Karpas-422 (cell line): Measurements from ENCODE around the gene EPS8. TPM values are rescaled to one million over a fixed set of nuclear protein-coding genes. Genes with fewer than 3 reads are reported as not detected.
"Not testable (repeated sequence)": the region's sequence is repeated elsewhere in the genome, so short reads cannot be mapped to it uniquely, and the experiment has no call there.

ENCODE experiments used
- DNase-seq: peaks from one replicate; pipeline ENCODE4 v3.0.0-alpha.2; 2015
- H2AFZ ChIP-seq: fragments of 200-600 bp; sonication (generic); 2 replicates; pipeline ENCODE4 v1.6.1; 2014; ENCODE audit warnings: antibody characterized with exemption, low read length, mixed read lengths
- H3K27ac ChIP-seq: fragments of 200-600 bp; sonication (generic); 2 replicates; pipeline ENCODE4 v1.5.1; 2014; ENCODE audit warnings: mild to moderate bottlenecking, low read length, moderate library complexity
- H3K27me3 ChIP-seq: fragments of 200-600 bp; sonication (generic); 2 replicates; pipeline ENCODE4 v1.6.1; 2014; ENCODE audit warnings: low read length, mixed read lengths
- H3K36me3 ChIP-seq: fragments of 200-600 bp; sonication (generic); 2 replicates; pipeline ENCODE4 v1.6.1; 2014; ENCODE audit warnings: low read length, mixed read lengths; ENCODE audit not compliant: insufficient read depth
- H3K4me1 ChIP-seq: fragments of 200-600 bp; sonication (generic); 2 replicates; pipeline ENCODE4 v1.6.1; 2014; ENCODE audit warnings: mild to moderate bottlenecking, low read length, mixed read lengths
- H3K4me2 ChIP-seq: fragments of 200-600 bp; sonication (generic); 2 replicates; pipeline ENCODE4 v1.6.1; 2014; ENCODE audit warnings: low read length, low read depth, mild to moderate bottlenecking; ENCODE audit not compliant: poor library complexity, severe bottlenecking
- H3K4me3 ChIP-seq: fragments of 200-600 bp; sonication (generic); 2 replicates; pipeline ENCODE4 v1.5.1; 2014; ENCODE audit warnings: mild to moderate bottlenecking, antibody characterized with exemption, low read length, mixed read lengths
- H3K79me2 ChIP-seq: fragments of 200-600 bp; sonication (generic); 2 replicates; pipeline ENCODE4 v1.6.1; 2014; ENCODE audit warnings: mild to moderate bottlenecking, low read length, mixed read lengths
- H3K9ac ChIP-seq: fragments of 200-600 bp; sonication (generic); 2 replicates; pipeline ENCODE4 v1.6.0; 2014; ENCODE audit warnings: low read length
- H3K9me2 ChIP-seq: fragments of 200-600 bp; sonication (generic), shearing (Covaris generic); replicated peaks from 2 replicates; pipeline ENCODE4 v1.6.0; 2014; ENCODE audit warnings: mild to moderate bottlenecking, low read length, moderate library complexity; ENCODE audit not compliant: insufficient read depth
- H3K9me3 ChIP-seq: fragments of 300-700, 200-600 bp; sonication (generic); 2 replicates; pipeline ENCODE4 v1.6.1; 2014; ENCODE audit warnings: low read length, mixed read lengths
- H4K20me1 ChIP-seq: fragments of 200-600 bp; sonication (generic); 2 replicates; pipeline ENCODE4 v1.6.1; 2014; ENCODE audit warnings: mild to moderate bottlenecking, antibody characterized with exemption, low read length, low read depth; ENCODE audit not compliant: insufficient read depth
- total RNA-seq: library from RNA; depleted of rRNA; stranded (reverse); fragments of >200 nt; shearing (Covaris generic); gene quantifications from 2 replicates; pipeline ENCODE4 v1.2.3, GENCODE V29; 2014; ENCODE audit warnings: low replicate concordance

EPS8 gene
- total RNA-seq, 1 experiment from 2014 or later: not detected

DNA sequence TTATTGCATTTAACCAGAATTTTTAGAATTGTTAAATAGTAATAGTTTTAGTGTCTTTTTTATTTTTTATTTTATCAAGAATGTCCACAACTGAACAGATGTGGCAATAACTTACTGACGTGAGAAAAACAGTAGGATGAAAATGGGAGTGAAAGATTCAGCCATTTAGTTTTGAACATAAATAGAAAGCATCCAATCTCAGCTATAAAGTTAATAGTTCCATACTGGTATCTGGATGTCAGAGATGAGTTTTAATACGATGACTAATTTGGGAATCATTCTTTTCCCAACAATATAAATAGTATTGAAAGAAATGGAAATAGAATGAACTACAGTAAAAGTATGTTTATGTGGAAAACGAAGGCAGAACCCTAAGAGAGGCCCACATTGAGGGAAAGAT lies 159.4 kb downstream of the EPS8 start:
- Histone ChIP-seq H2AFZ (no peak overlapping the region), H3K36me3 (no peaks in the 10 kb centered on the region), H3K27me3 (no peaks in the 10 kb centered on the region), H3K9ac (no peak overlapping the region), H3K27ac (no peak overlapping the region), H3K79me2 (no peaks in the 10 kb centered on the region), H3K9me3 (no peaks in the 10 kb centered on the region), H4K20me1 (no peaks in the 10 kb centered on the region), H3K4me2 (peak overlapping the region; percentile 61), H3K9me2 (no peaks in the 10 kb centered on the region), H3K4me1 (peaks cover 18% of the 10 kb centered on the region), H3K4me3 (no peak overlapping the region)
- no peak for DNase-seq

DNA sequence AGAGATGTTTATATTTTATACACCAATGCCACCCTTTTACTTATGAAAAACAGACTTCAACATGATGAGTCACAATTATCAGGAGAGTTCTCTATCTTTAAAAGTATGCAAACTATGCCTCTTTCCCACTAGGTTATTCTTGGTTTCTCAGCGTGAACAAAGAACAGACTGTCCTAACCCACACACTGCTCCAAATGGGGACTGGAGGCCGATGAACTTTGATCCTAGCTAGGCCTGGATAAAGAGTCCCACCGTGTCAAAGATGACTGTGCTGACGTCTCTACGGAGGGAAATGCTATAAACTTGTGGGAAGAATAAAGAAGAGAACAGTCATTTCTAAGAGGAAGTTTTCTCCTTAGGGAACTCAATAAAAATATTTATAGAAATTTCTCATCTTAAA lies 160.1 kb downstream of the EPS8 start:
- 0 out of 2 replicates have a peak overlapping the region, but pooled peaks have one; percentile 27 for H3K4me3 ChIP-seq
- H3K4me2 ChIP-seq: peak overlapping the region; percentile 61
- no peak overlapping the region for H3K27ac ChIP-seq
- peak; percentile 49 for DNase-seq
- no peak overlapping the region for H3K9ac ChIP-seq
- H3K27me3 ChIP-seq: no peaks in the 10 kb centered on the region
- no peaks in the 10 kb centered on the region for H3K9me2 ChIP-seq
- H3K79me2 ChIP-seq: no peaks in the 10 kb centered on the region
- peaks cover 18% of the 10 kb centered on the region for H3K4me1 ChIP-seq
- no peaks in the 10 kb centered on the region for H4K20me1 ChIP-seq
- H3K36me3 ChIP-seq: no peaks in the 10 kb centered on the region
- no peaks in the 10 kb centered on the region for H3K9me3 ChIP-seq
- no peak overlapping the region for H2AFZ ChIP-seq

DNA sequence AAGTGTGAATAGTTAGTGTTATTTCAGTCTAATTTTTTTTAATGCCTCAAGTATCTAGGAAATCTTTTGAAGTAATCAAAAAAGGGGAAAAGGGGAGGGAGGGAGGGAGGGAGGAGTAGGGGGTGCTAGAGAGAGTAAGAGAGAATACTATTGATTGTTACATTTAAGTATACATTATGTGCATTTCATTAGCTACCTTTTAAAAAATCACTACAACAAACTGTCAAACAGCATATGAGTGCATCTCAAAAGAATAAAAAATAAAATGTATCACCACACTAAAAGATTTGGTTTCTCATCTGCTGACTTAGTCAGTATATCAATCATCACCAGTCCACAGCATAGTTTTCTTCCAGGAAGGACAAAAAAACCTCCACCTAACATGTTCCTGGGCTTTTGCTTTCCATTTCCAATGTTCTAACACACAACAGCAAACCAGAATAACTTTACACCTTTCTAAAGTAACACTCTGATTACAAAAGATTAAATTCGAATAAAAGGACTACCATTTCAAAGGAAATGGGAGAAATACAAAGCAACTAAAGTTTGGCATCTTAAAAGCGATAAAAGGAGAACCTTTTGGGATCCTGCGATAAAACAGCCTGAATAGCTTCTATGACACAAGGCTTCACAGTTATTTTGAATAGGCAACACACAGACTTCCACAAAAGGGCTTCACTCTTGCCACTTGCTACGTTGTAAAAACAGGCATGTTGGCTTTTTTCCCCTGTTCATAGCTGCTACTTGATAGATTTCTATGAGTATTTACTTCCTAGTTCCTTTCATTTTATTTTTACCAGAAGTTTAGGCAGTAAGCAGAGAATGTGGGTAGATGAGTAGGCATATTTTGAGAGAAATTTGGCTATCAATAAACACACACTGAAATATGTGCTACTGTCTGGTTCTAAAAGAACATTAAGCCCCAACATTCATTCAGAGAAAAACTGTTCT lies 160.9 kb downstream of the EPS8 start:
- no peak overlapping the region for H3K27ac ChIP-seq
- DNase-seq: no peak
- H3K27me3 ChIP-seq: no peaks in the 10 kb centered on the region
- no peaks in the 10 kb centered on the region for H3K36me3 ChIP-seq
- no peaks in the 10 kb centered on the region for H3K9me2 ChIP-seq
- no peak overlapping the region for H2AFZ ChIP-seq
- no peaks in the 10 kb centered on the region for H3K9me3 ChIP-seq
- no peak overlapping the region for H3K9ac ChIP-seq
- peak overlapping the region; percentile 61 for H3K4me2 ChIP-seq
- H3K4me1 ChIP-seq: peaks cover 18% of the 10 kb centered on the region
- no peak overlapping the region for H3K4me3 ChIP-seq
- H4K20me1 ChIP-seq: no peaks in the 10 kb centered on the region
- no peaks in the 10 kb centered on the region for H3K79me2 ChIP-seq

DNA sequence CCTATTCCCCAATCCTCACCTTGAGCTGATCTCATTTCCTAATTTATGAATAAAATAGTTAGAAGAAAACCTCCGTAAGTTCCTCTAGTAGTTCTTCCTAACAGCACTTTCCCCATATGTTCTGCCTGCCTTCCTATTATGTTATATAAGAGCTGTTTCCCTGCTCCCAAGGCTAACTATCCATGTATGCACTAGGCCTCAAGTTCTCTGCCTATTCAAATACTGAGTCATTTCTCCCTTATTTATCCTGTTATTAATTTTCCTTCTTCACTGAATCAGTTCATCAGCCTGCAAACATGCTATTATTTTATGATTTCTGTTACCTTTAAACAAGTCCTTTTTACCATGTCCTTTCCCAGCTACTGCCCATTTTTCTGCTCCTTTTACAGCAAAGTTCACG lies 164.1 kb downstream of the EPS8 start:
- H3K36me3 ChIP-seq: no peaks in the 10 kb centered on the region
- H3K4me1 ChIP-seq: peaks cover 18% of the 10 kb centered on the region
- no peak overlapping the region for H2AFZ ChIP-seq
- no peaks in the 10 kb centered on the region for H3K9me2 ChIP-seq
- no peaks in the 10 kb centered on the region for H4K20me1 ChIP-seq
- no peak overlapping the region for H3K27ac ChIP-seq
- no peak overlapping the region for H3K4me3 ChIP-seq
- no peaks in the 10 kb centered on the region for H3K9me3 ChIP-seq
- H3K27me3 ChIP-seq: no peaks in the 10 kb centered on the region
- H3K79me2 ChIP-seq: no peaks in the 10 kb centered on the region
- no peak for DNase-seq
- H3K9ac ChIP-seq: no peak overlapping the region
- H3K4me2 ChIP-seq: no peak overlapping the region

DNA sequence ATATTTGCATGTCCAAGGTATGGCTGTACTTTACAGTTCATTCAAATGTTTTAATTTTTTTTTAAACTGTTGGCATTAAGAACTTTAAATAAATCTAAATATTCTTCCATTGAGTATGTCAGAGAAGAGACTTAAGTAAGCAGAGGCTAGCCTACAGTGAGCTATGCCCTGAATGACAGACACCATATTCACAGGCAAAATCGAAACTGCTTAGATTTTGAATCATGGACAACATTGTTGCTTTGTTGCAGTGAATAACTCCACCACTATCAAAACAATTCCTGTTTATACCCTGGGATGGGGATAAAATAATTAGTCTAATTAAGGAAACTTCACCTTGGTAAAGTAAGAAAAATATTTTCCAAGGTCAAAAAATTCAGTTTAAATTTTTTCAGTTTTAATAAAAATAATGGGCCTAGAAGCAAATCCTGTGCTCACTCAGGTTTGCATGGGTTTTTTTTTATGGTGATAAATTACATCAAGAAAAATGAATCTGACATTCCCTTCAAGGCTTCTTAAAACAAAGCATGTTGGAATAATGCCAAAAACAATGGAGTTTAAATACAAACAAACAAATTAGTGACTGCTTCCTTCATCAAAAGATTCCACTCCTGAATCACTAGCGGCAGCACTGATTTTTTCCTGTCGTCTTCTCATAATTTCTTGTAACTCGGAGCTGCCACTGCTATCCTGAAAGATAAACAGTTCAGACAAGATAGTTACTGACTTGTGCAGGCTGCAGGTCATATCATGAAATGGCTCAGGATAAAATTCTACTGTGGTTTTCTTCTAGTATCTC lies 168.2 kb downstream of the EPS8 start:
- H3K4me1 ChIP-seq: no peaks in the 10 kb centered on the region
- no peak overlapping the region for H3K27ac ChIP-seq
- no peaks in the 10 kb centered on the region for H4K20me1 ChIP-seq
- no peaks in the 10 kb centered on the region for H3K9me2 ChIP-seq
- no peak overlapping the region for H3K4me3 ChIP-seq
- H3K36me3 ChIP-seq: no peaks in the 10 kb centered on the region
- H2AFZ ChIP-seq: no peak overlapping the region
- H3K79me2 ChIP-seq: no peaks in the 10 kb centered on the region
- no peak overlapping the region for H3K9ac ChIP-seq
- no peaks in the 10 kb centered on the region for H3K9me3 ChIP-seq
- H3K4me2 ChIP-seq: no peak overlapping the region
- no peaks in the 10 kb centered on the region for H3K27me3 ChIP-seq
- no peak for DNase-seq

DNA sequence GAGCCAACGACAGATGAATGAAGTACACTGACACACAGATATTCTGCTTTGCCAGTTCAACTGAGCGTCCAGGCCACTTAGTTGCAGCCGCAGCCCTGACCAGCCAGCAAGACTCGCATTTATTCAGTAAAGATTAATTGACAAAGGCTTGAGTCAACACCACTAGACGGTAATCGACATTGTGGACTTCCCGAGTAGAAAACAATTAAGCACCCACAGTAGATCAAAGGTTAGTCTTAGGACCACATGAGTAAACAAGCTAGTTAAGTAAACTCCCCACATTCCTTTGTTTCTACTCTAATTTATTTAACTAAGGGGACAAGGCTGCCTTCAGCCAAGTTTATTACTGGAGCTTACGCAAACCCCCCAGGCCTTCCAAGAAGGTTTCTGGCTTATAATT lies 172.7 kb downstream of the EPS8 start:
- not testable (repeated sequence) for H3K9me3 ChIP-seq, H3K4me3 ChIP-seq, H3K27ac ChIP-seq, H4K20me1 ChIP-seq, H3K4me1 ChIP-seq, H3K27me3 ChIP-seq, H3K36me3 ChIP-seq, H3K79me2 ChIP-seq, H3K9ac ChIP-seq, H3K4me2 ChIP-seq, H2AFZ ChIP-seq, H3K9me2 ChIP-seq, DNase-seq

DNA sequence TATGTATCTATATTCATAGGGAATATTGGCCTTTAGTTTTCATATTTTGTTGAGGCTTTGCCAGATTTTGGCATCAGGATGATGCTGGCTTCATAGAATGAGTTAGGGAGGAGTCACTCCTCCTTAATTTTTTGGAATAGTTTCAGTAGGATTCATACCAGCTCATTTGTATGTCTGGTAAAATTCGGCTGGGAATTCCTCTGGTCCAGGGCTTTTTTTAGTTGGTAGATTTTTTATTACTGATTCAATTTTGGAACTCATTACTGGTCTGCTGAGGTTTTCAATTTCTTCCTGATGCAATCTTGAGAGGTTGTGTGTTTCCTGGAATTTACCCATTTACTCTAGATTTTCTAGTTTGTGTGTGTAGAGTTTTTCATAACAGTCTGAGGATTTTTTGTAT lies 175.2 kb downstream of the EPS8 start:
- Histone ChIP-seq H3K9me3 (no peaks in the 10 kb centered on the region), H4K20me1 (no peaks in the 10 kb centered on the region), H3K4me3 (no peak overlapping the region), H3K36me3 (no peaks in the 10 kb centered on the region), H3K27me3 (no peaks in the 10 kb centered on the region), H3K9ac (no peak overlapping the region), H3K9me2 (no peaks in the 10 kb centered on the region), H2AFZ (no peak overlapping the region), H3K4me2 (no peak overlapping the region), H3K4me1 (no peaks in the 10 kb centered on the region), H3K79me2 (no peaks in the 10 kb centered on the region), H3K27ac (no peak overlapping the region)
- DNase-seq: no peak

DNA sequence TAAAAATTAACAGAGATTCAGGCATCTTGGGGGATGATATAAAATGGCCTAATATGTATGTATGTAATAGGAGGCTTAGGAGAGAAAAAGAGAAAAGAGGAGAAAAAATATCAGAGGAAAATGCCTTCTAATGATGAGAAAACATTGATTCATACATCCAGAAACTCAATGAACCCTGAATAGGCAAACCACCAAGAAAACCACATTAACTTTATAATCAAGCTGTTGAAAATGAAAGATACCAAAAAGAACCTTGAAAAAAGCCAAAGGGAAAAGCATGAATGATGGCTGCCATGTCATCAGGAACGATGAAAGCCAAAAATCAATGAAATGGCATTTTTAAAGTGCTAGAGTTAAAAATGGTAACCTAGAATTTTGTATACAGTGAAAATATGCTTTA lies 180.2 kb downstream of the EPS8 start:
- Histone ChIP-seq H3K27me3 (no peaks in the 10 kb centered on the region), H3K36me3 (no peaks in the 10 kb centered on the region), H4K20me1 (no peaks in the 10 kb centered on the region), H3K27ac (no peak overlapping the region), H3K79me2 (no peaks in the 10 kb centered on the region), H3K4me3 (no peak overlapping the region), H3K4me1 (no peaks in the 10 kb centered on the region), H2AFZ (no peak overlapping the region), H3K4me2 (no peak overlapping the region), H3K9me3 (no peaks in the 10 kb centered on the region), H3K9me2 (no peaks in the 10 kb centered on the region), H3K9ac (no peak overlapping the region)
- DNase-seq: no peak
